NCI-H187 treated with DMSO at 0.1 percent for 48 hours (cell line): Measurements from ENCODE around the gene MAN1A1.

Source experiments
- DNase-seq: peaks from one replicate; lab custom pipeline; 2025; lab: John Stamatoyannopoulos, UW

The MAN1A1 gene

GRCh38 chr6:119346450-119346849 lies 3.1 kb downstream of the MAN1A1 start:
- no peak for DNase-seq

GRCh38 chr6:119345114-119345513 lies 4.4 kb downstream of the MAN1A1 start:
- DNase-seq = no peak

GRCh38 chr6:119344306-119344705 lies 5.3 kb downstream of the MAN1A1 start:
- DNase-seq = no peak

- DNase-seq = no peak
These were observed 5.9 kb downstream of the MAN1A1 start for GRCh38 chr6:119343573-119344146.

GRCh38 chr6:119343167-119343566 lies 6.4 kb downstream of the MAN1A1 start:
- no peak for DNase-seq

- DNase-seq = no peak
These were observed 7.1 kb downstream of the MAN1A1 start for GRCh38 chr6:119342430-119342829.

GRCh38 chr6:119340796-119341487 lies 8.6 kb downstream of the MAN1A1 start:
- DNase-seq = no peak

GRCh38 chr6:119339941-119340456 lies 9.6 kb downstream of the MAN1A1 start:
- no peak for DNase-seq

GRCh38 chr6:119337762-119338161 lies 11.8 kb downstream of the MAN1A1 start:
- DNase-seq = no peak

GRCh38 chr6:119337252-119337651 lies 12.3 kb downstream of the MAN1A1 start:
- DNase-seq = no peak

GRCh38 chr6:119334535-119335264 lies 14.9 kb downstream of the MAN1A1 start:
- no peak for DNase-seq

- no peak for DNase-seq
These were observed 15.8 kb downstream of the MAN1A1 start for GRCh38 chr6:119333707-119334295.

- DNase-seq = no peak
These were observed 16.4 kb downstream of the MAN1A1 start for GRCh38 chr6:119333063-119333609.

GRCh38 chr6:119331663-119332286 lies 17.8 kb downstream of the MAN1A1 start:
- DNase-seq = no peak

- no peak for DNase-seq
These were observed 18.9 kb downstream of the MAN1A1 start for GRCh38 chr6:119330520-119331113.

- no peak for DNase-seq
These were observed 19.8 kb downstream of the MAN1A1 start for GRCh38 chr6:119329794-119330180.

GRCh38 chr6:119328892-119329793 lies 20.4 kb downstream of the MAN1A1 start:
- no peak for DNase-seq

GRCh38 chr6:119328254-119328653 lies 21.3 kb downstream of the MAN1A1 start:
- no peak for DNase-seq

GRCh38 chr6:119327810-119328209 lies 21.8 kb downstream of the MAN1A1 start:
- no peak for DNase-seq

GRCh38 chr6:119326291-119327005 lies 23.1 kb downstream of the MAN1A1 start:
- no peak for DNase-seq
